ENCODE data around the gene MYOM1. TPM values are rescaled to one million over a fixed set of nuclear protein-coding genes. Genes with fewer than 3 reads are reported as not detected.

The MYOM1 gene
- total and polyA plus RNA-seq, 12 donors = 94.4 to 1,558 (median 870) TPM

DNA sequence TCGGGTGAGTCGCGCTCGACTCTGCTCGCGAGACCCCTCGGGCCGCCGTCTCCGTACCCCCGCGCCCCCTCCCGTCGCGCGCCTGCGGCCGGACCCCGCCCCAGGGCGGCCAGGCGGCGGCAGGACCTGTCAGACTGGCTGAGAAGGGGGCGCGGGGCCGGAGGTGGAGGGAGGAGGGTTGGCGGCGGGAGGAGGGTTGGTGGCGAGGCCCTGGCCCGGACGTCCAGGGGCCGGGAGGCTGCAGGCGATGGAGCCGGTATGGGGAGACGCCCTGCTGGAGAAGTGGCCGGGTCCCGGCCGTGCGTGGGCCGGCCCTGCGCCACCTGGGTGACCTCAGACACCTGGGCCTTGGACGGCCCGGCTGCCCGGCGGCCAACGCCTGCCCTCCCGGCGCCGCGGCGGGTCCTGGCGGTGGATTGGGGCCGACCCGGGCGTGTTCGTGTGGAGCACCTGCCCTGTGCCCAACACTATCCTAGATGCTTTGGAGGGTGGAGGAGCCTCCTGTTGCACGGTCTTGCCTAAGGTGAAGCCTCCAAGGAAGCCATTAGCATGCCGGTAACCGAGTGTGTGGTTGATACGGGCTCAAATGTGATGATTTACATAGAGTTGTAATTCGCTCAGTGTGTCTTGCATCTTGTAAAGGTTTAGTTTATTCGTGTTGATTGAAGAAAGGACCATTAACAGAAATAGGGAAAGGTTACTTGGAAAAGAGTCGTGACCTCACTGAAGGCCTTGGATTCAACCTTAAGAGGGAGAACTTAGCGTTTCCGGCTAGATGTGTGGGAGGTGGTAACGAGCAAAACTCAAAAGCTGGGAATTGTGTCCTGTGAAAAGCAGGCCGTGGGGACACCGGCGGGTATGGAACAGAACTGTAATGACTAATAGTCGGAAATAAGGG, 42.7 kb upstream of the MYOM1 start:
- H3K9me3 ChIP-seq = no peaks in the 10 kb centered on the region
- H3K27ac ChIP-seq = peak overlapping the region; percentile 96 to 100 (median 98)
- H3K4me3 ChIP-seq = peak overlapping the region; percentile 73 to 96 (median 87)
- no peak for DNase-seq
- WGBS, 2 donors = 0% methylated on average over 67 to 69 of the region's 69 CpGs
- H3K36me3 ChIP-seq = peaks cover 0 to 27% (median 10%) of the 10 kb centered on the region in 9 donors
- peaks cover 6 to 80% (median 58%) of the 10 kb centered on the region in 9 donors for H3K4me1 ChIP-seq
- intact Hi-C loops (cut with DNase I) = loop anchor here in 3 of 10 donors (5.0 kb wide), 3 partner anchors 190 to 340 kb away; partner anchors contain the start of gene TGIF1 (in 2 of the 3)
- ATAC-seq = peak; percentile 0 to 57 (median 24)
- H3K27me3 ChIP-seq = no peaks in the 10 kb centered on the region
- no peak for TF ChIP-seq CTCF (IDR thresholded peaks at IDR 0.05)

DNA sequence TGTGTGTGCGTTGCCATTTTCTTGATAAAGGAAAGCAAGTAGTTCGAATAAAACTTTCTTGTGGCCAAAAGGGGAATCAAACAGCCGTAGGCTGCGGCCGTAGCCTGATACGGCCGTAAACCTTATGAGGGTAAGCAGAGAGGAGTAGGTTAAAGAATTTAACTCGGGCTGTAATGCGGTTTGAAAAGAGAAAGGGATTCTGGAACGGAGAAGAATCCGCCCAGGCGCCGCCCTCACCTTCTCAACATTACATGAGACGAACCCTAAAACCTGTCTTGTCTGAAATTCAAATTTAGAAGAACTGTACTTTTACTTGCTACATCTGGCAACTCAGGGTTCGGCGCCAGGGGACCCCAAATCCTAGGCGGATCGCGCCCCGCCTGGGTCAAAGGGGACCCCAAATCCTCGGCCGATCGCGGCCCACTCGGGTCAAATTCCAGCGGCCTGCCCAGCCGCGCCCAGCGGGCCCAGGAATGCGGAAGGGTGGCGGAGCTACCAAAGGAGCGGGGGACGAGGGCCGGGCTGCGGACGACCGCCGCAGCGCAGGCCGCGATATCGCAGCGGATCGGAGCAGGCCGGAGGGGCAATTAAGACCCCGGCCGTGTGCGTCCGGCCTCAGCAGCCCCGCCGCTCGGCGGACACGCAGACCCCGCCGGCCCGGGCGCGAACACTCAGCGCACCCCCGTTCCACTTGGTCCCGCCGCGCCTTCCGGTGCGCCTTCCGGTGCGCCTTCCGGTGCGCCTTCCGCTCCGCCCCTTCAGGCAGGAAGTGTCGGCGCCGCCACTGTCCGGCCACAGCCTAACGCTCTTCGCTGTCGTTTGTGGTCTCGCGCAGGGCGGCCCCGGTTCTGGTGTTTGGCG, 41.8 kb upstream of the MYOM1 start, which contains the start of gene MYL12B:
Gene MYL12B, plus strand, starts transcription at position 761 of the 861 bp plus-strand sequence. CDS start 10,766 bp downstream, outside the sequence.
- peak within 1 kb of the TSS; percentile 96 to 100 (median 98) for H3K27ac ChIP-seq
- peaks cover 0 to 36% (median 19%) of the 10 kb centered on the region in 9 donors for H3K36me3 ChIP-seq
- H3K9me3 ChIP-seq = no peaks in the 10 kb centered on the region
- intact Hi-C loops (cut with DNase I) = loop anchor here in 3 of 10 donors (5.0 kb wide), 3 partner anchors 191 to 341 kb away; partner anchors contain the start of gene TGIF1 (in 2 of the 3)
- TF ChIP-seq CTCF (IDR thresholded peaks at IDR 0.05) = peak in 3 of 9 donors; percentile 8 to 24 (median 24)
- peak within 1 kb of the TSS; percentile 73 to 96 (median 87) for H3K4me3 ChIP-seq
- ATAC-seq (peak; percentile 67 to 93 (median 82)), DNase-seq (peak; percentile 82 to 85)
- H3K4me1 ChIP-seq = peaks cover 4 to 80% (median 57%) of the 10 kb centered on the region in 9 donors
- 1% methylated on average over 82 to 84 of the region's 84 CpGs for WGBS, 2 donors
- H3K27me3 ChIP-seq = no peaks in the 10 kb centered on the region

GRCh38 chr18:3260995-3261372, 41.2 kb upstream of the MYOM1 start:
- ATAC-seq (no peak), DNase-seq (no peak)
- no peak for TF ChIP-seq CTCF (IDR thresholded peaks at IDR 0.05)
- Histone ChIP-seq H3K9me3 (no peaks in the 10 kb centered on the region), H3K4me1 (peaks cover 1 to 80% (median 58%) of the 10 kb centered on the region in 9 donors), H3K27ac (peak overlapping the region; percentile 96 to 100 (median 98)), H3K27me3 (no peaks in the 10 kb centered on the region), H3K4me3 (peak overlapping the region in 9 of 10 donors; percentile 73 to 96 (median 88)), H3K36me3 (peaks cover 0 to 42% (median 24%) of the 10 kb centered on the region in 9 donors)
- intact Hi-C loops (cut with DNase I) = loop anchor here in 3 of 10 donors (5.0 kb wide), 3 partner anchors 191 to 341 kb away; partner anchors contain the start of gene TGIF1 (in 2 of the 3)
- 18 to 20% methylated on average over 5 of the region's 5 CpGs for WGBS, 2 donors
